ENCODE measurements around the gene EPHA6. TPM values are rescaled to one million over a fixed set of nuclear protein-coding genes. Genes with fewer than 3 reads are reported as not detected.
"Not testable (repeated sequence)": the region's sequence is repeated elsewhere in the genome, so short reads cannot be mapped to it uniquely, and the experiment has no call there.

Gene EPHA6
- total and polyA plus RNA-seq, 7 experiments from 2014 or later, result not detected

DNA sequence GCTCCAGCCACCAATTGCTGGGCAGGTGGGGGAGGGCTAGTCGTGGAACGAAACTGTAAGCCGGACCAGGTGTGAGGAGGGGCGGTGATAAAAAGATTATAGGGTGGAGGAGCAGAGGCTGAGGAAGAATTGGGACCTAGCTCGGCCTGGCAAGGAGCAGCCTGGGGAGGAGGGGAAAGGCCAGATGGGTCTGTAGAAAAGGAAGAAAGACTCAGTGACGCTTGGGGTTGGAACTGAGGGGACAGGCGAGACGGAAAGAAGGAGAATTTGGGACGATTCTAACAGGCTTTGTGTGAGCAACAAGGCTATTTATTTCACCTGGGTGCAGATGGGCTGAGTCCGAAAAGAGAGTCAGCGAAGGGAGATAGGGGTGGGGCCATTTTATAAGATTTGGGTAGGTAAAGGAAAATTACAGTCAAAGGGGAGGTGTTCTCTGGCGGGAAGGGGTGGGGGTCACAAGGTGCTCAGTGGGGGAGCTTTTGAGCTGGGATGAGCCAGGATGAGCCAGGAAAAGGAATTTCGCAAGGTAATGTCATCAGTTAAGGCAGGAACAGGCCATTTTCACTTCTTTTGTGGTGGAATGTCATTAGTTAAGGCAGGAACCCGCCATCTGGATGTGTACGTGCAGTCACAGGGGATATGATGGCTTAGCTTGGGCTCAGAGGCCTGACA, 462.6 kb downstream of the EPHA6 start:
- H3K27ac Mint-ChIP-seq; H3K4me1 Mint-ChIP-seq; intact Hi-C loops (cut with micrococcal nuclease); H3K27me3 Mint-ChIP-seq; H3K27me3 ChIP-seq (ENCODE audit: control insufficient read depth in 2 of 2, insufficient read depth in 2 of 2, low read length in 2 of 2); H3K36me3 ChIP-seq (ENCODE audit: control insufficient read depth in 2 of 3, insufficient read depth in 3 of 3, low read length in 3 of 3); H3K9me3 ChIP-seq (ENCODE audit: control insufficient read depth in 2 of 3, low read length in 3 of 3); H3K4me3 Mint-ChIP-seq; POLR2A ChIA-PET; DNase-seq; H3K4me1 ChIP-seq (ENCODE audit: control insufficient read depth in 2 of 2, insufficient read depth in 2 of 2, low read length in 2 of 2); CTCF ChIA-PET; H3K27ac ChIP-seq (ENCODE audit: low read depth, low read length); H3K4me3 ChIP-seq (ENCODE audit: low read length); ATAC-seq; H3K36me3 Mint-ChIP-seq: not testable (repeated sequence)
- peaks cover 0 to 19% (median 0%) of the 10 kb centered on the region in 11 donors for H3K9me3 Mint-ChIP-seq

DNA sequence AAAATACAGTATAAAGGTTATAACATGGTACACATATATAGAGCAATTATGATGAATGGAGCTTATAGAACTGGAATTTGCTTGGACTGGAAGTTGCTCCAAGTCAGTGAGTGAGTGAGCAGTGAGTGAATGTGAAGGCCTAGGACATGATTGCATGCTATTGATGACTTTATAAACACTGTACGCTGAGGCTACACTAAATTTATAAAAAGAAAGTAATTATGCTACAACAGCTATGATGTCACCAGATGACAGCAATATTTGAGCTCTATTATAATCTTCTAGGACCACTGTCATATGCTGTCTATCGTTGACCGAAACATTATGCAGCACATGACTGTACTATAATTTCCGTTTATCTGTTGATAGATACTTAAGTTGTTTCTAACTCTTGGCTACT, 463.3 kb downstream of the EPHA6 start:
- no peaks in the 10 kb centered on the region for H3K36me3 ChIP-seq (ENCODE audit: control insufficient read depth in 2 of 3, insufficient read depth in 3 of 3, low read length in 3 of 3)
- H3K4me1 ChIP-seq (ENCODE audit: control insufficient read depth in 2 of 2, insufficient read depth in 2 of 2, low read length in 2 of 2), result no peaks in the 10 kb centered on the region
- no peaks in the 10 kb centered on the region for H3K27me3 Mint-ChIP-seq
- H3K27ac ChIP-seq (ENCODE audit: low read depth, low read length), result no peak overlapping the region
- CTCF ChIA-PET, result no interaction called here
- ATAC-seq (no peak), DNase-seq (no peak)
- H3K9me3 ChIP-seq (ENCODE audit: control insufficient read depth in 2 of 3, low read length in 3 of 3), result no peaks in the 10 kb centered on the region
- H3K9me3 Mint-ChIP-seq, result peaks cover 0 to 15% (median 0%) of the 10 kb centered on the region in 11 donors
- intact Hi-C loops (cut with micrococcal nuclease), result no loop called here
- no peak overlapping the region for H3K4me3 Mint-ChIP-seq
- H3K27me3 ChIP-seq (ENCODE audit: control insufficient read depth in 2 of 2, insufficient read depth in 2 of 2, low read length in 2 of 2), result no peaks in the 10 kb centered on the region
- no peak overlapping the region for H3K27ac Mint-ChIP-seq
- no peak overlapping the region for H3K4me3 ChIP-seq (ENCODE audit: low read length)
- POLR2A ChIA-PET, result no interaction called here
- peaks cover 0 to 6% (median 0%) of the 10 kb centered on the region in 5 donors for H3K36me3 Mint-ChIP-seq
- H3K4me1 Mint-ChIP-seq, result no peaks in the 10 kb centered on the region

DNA sequence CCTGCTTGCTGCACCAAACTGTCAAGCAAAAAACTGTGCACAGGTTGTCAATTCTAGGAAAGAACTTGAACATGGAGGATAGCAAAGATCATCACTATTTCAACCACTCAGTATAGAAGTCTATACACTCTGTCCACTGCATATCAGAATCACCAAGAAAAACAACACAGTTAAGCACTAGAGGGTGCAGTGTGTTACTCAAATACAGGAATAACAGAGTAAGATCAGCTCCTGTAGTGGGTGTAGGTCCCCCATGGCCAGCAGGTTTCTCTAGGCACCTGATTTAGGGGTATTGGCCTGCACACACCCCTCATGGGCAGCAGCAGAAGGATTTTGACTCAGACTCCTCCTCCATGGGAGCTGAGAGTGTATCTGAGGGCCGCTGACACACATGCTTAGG, 464.1 kb downstream of the EPHA6 start:
- Histone ChIP-seq H3K27me3 (ENCODE audit: control insufficient read depth in 2 of 2, insufficient read depth in 2 of 2, low read length in 2 of 2) (no peaks in the 10 kb centered on the region), H3K36me3 (ENCODE audit: control insufficient read depth in 2 of 3, insufficient read depth in 3 of 3, low read length in 3 of 3) (no peaks in the 10 kb centered on the region), H3K27ac (ENCODE audit: low read depth, low read length) (no peak overlapping the region), H3K4me3 (ENCODE audit: low read length) (no peak overlapping the region), H3K9me3 (ENCODE audit: control insufficient read depth in 2 of 3, low read length in 3 of 3) (no peaks in the 10 kb centered on the region), H3K4me1 (ENCODE audit: control insufficient read depth in 2 of 2, insufficient read depth in 2 of 2, low read length in 2 of 2) (no peaks in the 10 kb centered on the region)
- CTCF ChIA-PET, result no interaction called here
- Mint-ChIP-seq H3K9me3 (peaks cover 0 to 15% (median 0%) of the 10 kb centered on the region in 11 donors), H3K4me1 (no peaks in the 10 kb centered on the region), H3K36me3 (peaks cover 0 to 6% (median 0%) of the 10 kb centered on the region in 5 donors), H3K27ac (no peak overlapping the region), H3K4me3 (no peak overlapping the region), H3K27me3 (no peaks in the 10 kb centered on the region)
- intact Hi-C loops (cut with micrococcal nuclease), result no loop called here
- POLR2A ChIA-PET, result no interaction called here
- DNase-seq, result no peak
- ATAC-seq, result no peak

DNA sequence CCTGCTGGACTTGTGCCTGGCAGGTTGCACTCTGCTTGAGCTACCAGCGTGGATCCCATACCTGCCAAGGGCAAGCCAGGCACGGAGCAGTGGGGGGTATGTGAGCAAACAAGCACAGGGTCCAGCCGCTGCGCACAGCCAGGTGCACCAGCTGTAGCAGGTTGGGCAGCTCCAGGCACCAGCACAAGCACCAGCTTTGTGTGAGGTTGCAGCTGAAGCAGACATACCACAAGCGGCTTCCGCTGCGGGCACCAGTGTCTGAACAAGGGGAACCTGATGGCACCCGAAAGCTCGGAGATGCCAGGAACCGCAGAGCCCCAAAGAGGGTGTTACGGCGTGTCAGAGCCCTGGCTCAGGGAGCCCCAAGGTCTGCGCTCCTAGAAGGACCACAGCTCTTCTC, 477.5 kb downstream of the EPHA6 start:
- H3K4me3 ChIP-seq (ENCODE audit: low read length), result no peak overlapping the region
- Mint-ChIP-seq H3K27ac (no peak overlapping the region), H3K36me3 (no peaks in the 10 kb centered on the region), H3K4me1 (no peaks in the 10 kb centered on the region), H3K9me3 (peaks cover 5 to 30% (median 9%) of the 10 kb centered on the region in 11 donors), H3K4me3 (no peak overlapping the region), H3K27me3 (no peaks in the 10 kb centered on the region)
- intact Hi-C loops (cut with micrococcal nuclease), result no loop called here
- ATAC-seq (no peak), DNase-seq (no peak)
- H3K36me3 ChIP-seq (ENCODE audit: control insufficient read depth in 2 of 3, insufficient read depth in 3 of 3, low read length in 3 of 3), result no peaks in the 10 kb centered on the region
- ChIA-PET POLR2A (no interaction called here), CTCF (no interaction called here)
- H3K27me3 ChIP-seq (ENCODE audit: control insufficient read depth in 2 of 2, insufficient read depth in 2 of 2, low read length in 2 of 2), result no peaks in the 10 kb centered on the region
- no peaks in the 10 kb centered on the region for H3K4me1 ChIP-seq (ENCODE audit: control insufficient read depth in 2 of 2, insufficient read depth in 2 of 2, low read length in 2 of 2)
- H3K27ac ChIP-seq (ENCODE audit: low read depth, low read length), result no peak overlapping the region
- H3K9me3 ChIP-seq (ENCODE audit: control insufficient read depth in 2 of 3, low read length in 3 of 3), result peaks cover 0 to 5% (median 0%) of the 10 kb centered on the region in 3 experiments

DNA sequence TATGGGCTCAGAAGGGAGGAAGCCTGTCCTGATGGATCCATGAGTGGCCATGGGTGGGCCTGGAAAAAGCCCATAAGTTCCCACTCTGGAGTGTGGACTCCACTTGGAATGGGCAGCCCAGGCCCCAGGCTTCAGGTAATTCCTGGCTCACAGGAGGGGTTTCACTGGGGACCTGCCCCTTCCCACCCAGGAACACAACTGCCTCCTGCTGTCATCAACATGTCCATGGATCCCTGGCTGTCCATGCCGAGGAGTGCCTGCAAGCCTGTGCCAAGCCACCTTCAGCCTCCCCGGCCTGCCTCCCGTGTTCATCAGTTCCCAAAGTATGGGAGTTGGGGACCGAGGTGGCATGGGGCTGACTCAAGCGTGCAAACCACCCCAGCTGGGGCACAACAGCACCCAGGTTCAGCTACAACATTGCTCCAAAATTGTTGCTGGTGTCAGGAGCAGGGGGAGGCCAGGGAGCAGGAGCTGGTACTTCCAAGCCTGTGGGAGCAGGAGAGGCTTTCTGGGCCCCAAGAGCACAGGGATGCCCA, 479.3 kb downstream of the EPHA6 start:
- ATAC-seq (no peak), DNase-seq (no peak)
- H3K36me3 Mint-ChIP-seq, result no peaks in the 10 kb centered on the region
- no peaks in the 10 kb centered on the region for H3K27me3 ChIP-seq (ENCODE audit: control insufficient read depth in 2 of 2, insufficient read depth in 2 of 2, low read length in 2 of 2)
- H3K4me1 Mint-ChIP-seq, result no peaks in the 10 kb centered on the region
- peaks cover 0 to 5% (median 0%) of the 10 kb centered on the region in 3 experiments for H3K9me3 ChIP-seq (ENCODE audit: control insufficient read depth in 2 of 3, low read length in 3 of 3)
- no peaks in the 10 kb centered on the region for H3K36me3 ChIP-seq (ENCODE audit: control insufficient read depth in 2 of 3, insufficient read depth in 3 of 3, low read length in 3 of 3)
- intact Hi-C loops (cut with micrococcal nuclease), result no loop called here
- H3K9me3 Mint-ChIP-seq, result peaks cover 2 to 30% (median 9%) of the 10 kb centered on the region in 11 donors
- POLR2A ChIA-PET, result no interaction called here
- no peaks in the 10 kb centered on the region for H3K4me1 ChIP-seq (ENCODE audit: control insufficient read depth in 2 of 2, insufficient read depth in 2 of 2, low read length in 2 of 2)
- no peak overlapping the region for H3K4me3 ChIP-seq (ENCODE audit: low read length)
- no peak overlapping the region for H3K4me3 Mint-ChIP-seq
- no peak overlapping the region for H3K27ac Mint-ChIP-seq
- CTCF ChIA-PET, result no interaction called here
- H3K27ac ChIP-seq (ENCODE audit: low read depth, low read length), result no peak overlapping the region
- no peaks in the 10 kb centered on the region for H3K27me3 Mint-ChIP-seq

DNA sequence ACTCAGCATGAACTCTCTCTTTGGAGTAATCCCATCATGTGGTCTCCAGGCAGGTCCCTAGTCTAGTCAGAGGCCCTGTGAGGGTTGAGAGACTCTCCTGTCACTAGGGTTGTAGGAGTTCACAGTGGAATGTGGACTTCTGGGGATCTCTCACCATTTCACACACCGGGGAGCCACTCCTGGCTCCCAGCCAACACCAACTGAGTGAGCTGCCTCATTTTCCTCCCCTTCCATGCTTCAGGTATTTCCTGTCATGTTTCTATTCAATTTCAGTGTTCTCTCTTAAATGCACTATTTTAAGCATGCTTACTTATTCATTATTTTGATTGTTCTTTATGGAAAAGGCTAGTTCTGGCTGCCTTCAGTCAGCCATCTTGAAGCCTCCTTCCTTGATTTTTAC, 482.6 kb downstream of the EPHA6 start:
- POLR2A ChIA-PET, result no interaction called here
- ATAC-seq, result no peak
- no peaks in the 10 kb centered on the region for H3K36me3 Mint-ChIP-seq

DNA sequence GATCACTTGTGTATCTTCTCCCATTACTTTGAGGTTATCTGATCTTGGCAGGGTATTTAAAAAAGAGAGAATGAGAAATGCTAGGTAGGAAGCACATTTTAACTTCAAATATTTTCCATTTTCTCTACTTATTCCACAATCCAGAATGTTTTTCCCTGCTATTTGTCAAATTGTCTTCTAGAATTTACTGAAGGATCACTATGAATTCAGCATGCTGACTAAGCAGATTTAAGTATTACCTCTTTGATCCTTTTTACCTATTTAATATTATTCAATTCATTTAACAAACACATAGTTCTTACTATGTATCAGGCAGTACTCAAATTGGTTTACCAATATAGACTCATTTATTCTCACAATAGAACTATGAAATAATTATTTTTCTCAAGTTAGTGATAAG, 486.7 kb downstream of the EPHA6 start:
- no peaks in the 10 kb centered on the region for H3K4me1 Mint-ChIP-seq

More for the DNA sequence above, 482.6 kb downstream of the EPHA6 start:
- intact Hi-C loops (cut with micrococcal nuclease), result no loop called here
- Mint-ChIP-seq H3K9me3 (peaks cover 0 to 25% (median 8%) of the 10 kb centered on the region in 11 donors), H3K27ac (no peak overlapping the region), H3K4me1 (no peaks in the 10 kb centered on the region), H3K27me3 (no peaks in the 10 kb centered on the region), H3K4me3 (no peak overlapping the region)
- Histone ChIP-seq H3K36me3 (ENCODE audit: control insufficient read depth in 2 of 3, insufficient read depth in 3 of 3, low read length in 3 of 3) (no peaks in the 10 kb centered on the region), H3K4me3 (ENCODE audit: low read length) (no peak overlapping the region), H3K27ac (ENCODE audit: low read depth, low read length) (no peak overlapping the region), H3K9me3 (ENCODE audit: control insufficient read depth in 2 of 3, low read length in 3 of 3) (peaks cover 0 to 5% (median 0%) of the 10 kb centered on the region in 3 experiments), H3K4me1 (ENCODE audit: control insufficient read depth in 2 of 2, insufficient read depth in 2 of 2, low read length in 2 of 2) (no peaks in the 10 kb centered on the region), H3K27me3 (ENCODE audit: control insufficient read depth in 2 of 2, insufficient read depth in 2 of 2, low read length in 2 of 2) (no peaks in the 10 kb centered on the region)
- DNase-seq, result no peak
- CTCF ChIA-PET, result no interaction called here

More for the DNA sequence above, 486.7 kb downstream of the EPHA6 start:
- H3K9me3 ChIP-seq (ENCODE audit: control insufficient read depth in 2 of 3, low read length in 3 of 3), result peaks cover 0 to 1% (median 0%) of the 10 kb centered on the region in 3 experiments
- no peak overlapping the region for H3K27ac ChIP-seq (ENCODE audit: low read depth, low read length)
- Mint-ChIP-seq H3K27ac (no peak overlapping the region), H3K27me3 (no peaks in the 10 kb centered on the region), H3K4me3 (no peak overlapping the region), H3K36me3 (no peaks in the 10 kb centered on the region), H3K9me3 (peaks cover 0 to 10% (median 1%) of the 10 kb centered on the region in 11 donors)
- intact Hi-C loops (cut with micrococcal nuclease), result no loop called here
- H3K27me3 ChIP-seq (ENCODE audit: control insufficient read depth in 2 of 2, insufficient read depth in 2 of 2, low read length in 2 of 2), result no peaks in the 10 kb centered on the region
- POLR2A ChIA-PET, result no interaction called here
- no peaks in the 10 kb centered on the region for H3K36me3 ChIP-seq (ENCODE audit: control insufficient read depth in 2 of 3, insufficient read depth in 3 of 3, low read length in 3 of 3)
- H3K4me1 ChIP-seq (ENCODE audit: control insufficient read depth in 2 of 2, insufficient read depth in 2 of 2, low read length in 2 of 2), result no peaks in the 10 kb centered on the region
- H3K4me3 ChIP-seq (ENCODE audit: low read length), result no peak overlapping the region
- ATAC-seq, result no peak
- DNase-seq, result no peak
- CTCF ChIA-PET, result no interaction called here

All from naive thymus-derived CD4-positive, alpha-beta T cell (primary cell).